ENCODE results near the gene PLSCR1. TPM values are rescaled to one million over a fixed set of nuclear protein-coding genes. Genes with fewer than 3 reads are reported as not detected.

PLSCR1 gene
- total RNA-seq, 1 experiment from 2014 or later: 58.1 TPM

DNA sequence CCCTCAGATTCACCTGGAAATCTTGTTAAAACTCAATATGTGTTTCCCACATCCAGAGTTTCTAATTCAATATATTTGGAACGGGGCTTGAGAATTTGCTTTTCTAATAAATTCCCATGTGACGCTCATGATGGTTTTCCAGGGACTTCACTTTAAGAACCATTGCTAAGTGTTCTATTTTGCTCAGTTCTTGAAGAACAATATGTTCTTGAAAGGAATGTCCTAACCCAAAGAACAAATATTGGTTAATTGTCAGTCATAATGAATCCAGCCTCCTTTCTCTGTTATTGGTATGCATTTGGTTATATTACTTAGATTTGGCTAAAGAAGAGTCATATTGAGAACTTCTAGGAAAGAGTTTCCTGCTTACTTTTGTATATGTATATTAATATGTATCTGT, 70.7 kb downstream of the PLSCR1 start:
- ChIA-PET CTCF (no interaction called here), POLR2A (no interaction called here)
- no peak for DNase-seq (ENCODE audit: low spot score)
- Mint-ChIP-seq H3K4me3 (no peak overlapping the region), H3K9me3 (peaks cover 11% of the 10 kb centered on the region), H3K36me3 (no peaks in the 10 kb centered on the region), H3K4me1 (peaks cover 11% of the 10 kb centered on the region), H3K27me3 (ENCODE audit: low read depth) (no peaks in the 10 kb centered on the region; the same call in 1 of the 2 replicates), H3K27ac (no peak overlapping the region)
- no peak for ATAC-seq
- TF ChIP-seq PRRX2 (CRISPR knock-in tag; IDR thresholded peaks at IDR 0.05) (no peak), SMAD3 (CRISPR knock-in tag; IDR thresholded peaks at IDR 0.05; ENCODE audit: borderline replicate concordance) (no peak), ZBTB21 (CRISPR knock-in tag; IDR thresholded peaks at IDR 0.05; ENCODE audit: borderline replicate concordance) (no peak)
- TF ChIP-seq, protein P1, sequence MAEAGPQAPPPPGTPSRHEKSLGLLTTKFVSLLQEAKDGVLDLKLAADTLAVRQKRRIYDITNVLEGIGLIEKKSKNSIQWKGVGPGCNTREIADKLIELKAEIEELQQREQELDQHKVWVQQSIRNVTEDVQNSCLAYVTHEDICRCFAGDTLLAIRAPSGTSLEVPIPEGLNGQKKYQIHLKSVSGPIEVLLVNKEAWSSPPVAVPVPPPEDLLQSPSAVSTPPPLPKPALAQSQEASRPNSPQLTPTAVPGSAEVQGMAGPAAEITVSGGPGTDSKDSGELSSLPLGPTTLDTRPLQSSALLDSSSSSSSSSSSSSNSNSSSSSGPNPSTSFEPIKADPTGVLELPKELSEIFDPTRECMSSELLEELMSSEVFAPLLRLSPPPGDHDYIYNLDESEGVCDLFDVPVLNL (CRISPR knock-in tag; IDR thresholded peaks at IDR 0.05; ENCODE audit: borderline replicate concordance, low read depth): no peak

- ChIA-PET POLR2A (no interaction called here), CTCF (no interaction called here)
- no peak for TF ChIP-seq RORB (CRISPR knock-in tag; IDR thresholded peaks at IDR 0.05)
- Mint-ChIP-seq H3K4me3 (no peak overlapping the region), H3K4me1 (peaks cover 15% of the 10 kb centered on the region), H3K27ac (no peak overlapping the region), H3K9me3 (peaks cover under 1% of the 10 kb centered on the region; the same call in 1 of the 2 replicates), H3K36me3 (no peaks in the 10 kb centered on the region), H3K27me3 (ENCODE audit: low read depth) (no peaks in the 10 kb centered on the region; the same call in 1 of the 2 replicates)
- ATAC-seq (no peak), DNase-seq (ENCODE audit: low spot score) (no peak)
These were observed 71.8 kb downstream of the PLSCR1 start for GRCh38 chr3:146472611-146473010.

GRCh38 chr3:146471012-146471411, 73.4 kb downstream of the PLSCR1 start:
- DNase-seq (ENCODE audit: low spot score) (no peak), ATAC-seq (no peak)
- H3K27ac Mint-ChIP-seq: no peak overlapping the region
- CTCF ChIA-PET: no interaction called here
- no peaks in the 10 kb centered on the region for H3K9me3 Mint-ChIP-seq
- H3K36me3 Mint-ChIP-seq: no peaks in the 10 kb centered on the region
- H3K4me1 Mint-ChIP-seq: peaks cover 15% of the 10 kb centered on the region
- H3K4me3 Mint-ChIP-seq: no peak overlapping the region
- POLR2A ChIA-PET: interaction anchor here (0.6 kb wide), 1 partner anchor 509 kb away, joined by 3 read pairs; no protein-coding TSS in a partner anchor
- H3K27me3 Mint-ChIP-seq (ENCODE audit: low read depth): no peaks in the 10 kb centered on the region; the same call in 1 of the 2 replicates
- no peak for TF ChIP-seq ZNF219 (CRISPR knock-in tag; IDR thresholded peaks at IDR 0.05; ENCODE audit: borderline replicate concordance)
- no peak for TF ChIP-seq CREM (CRISPR knock-in tag; IDR thresholded peaks at IDR 0.05)
- no peak for TF ChIP-seq NR2C2 (CRISPR knock-in tag; IDR thresholded peaks at IDR 0.05)
- no peak for TF ChIP-seq SMAD4 (CRISPR knock-in tag; IDR thresholded peaks at IDR 0.05)
- TF ChIP-seq, protein P2, sequence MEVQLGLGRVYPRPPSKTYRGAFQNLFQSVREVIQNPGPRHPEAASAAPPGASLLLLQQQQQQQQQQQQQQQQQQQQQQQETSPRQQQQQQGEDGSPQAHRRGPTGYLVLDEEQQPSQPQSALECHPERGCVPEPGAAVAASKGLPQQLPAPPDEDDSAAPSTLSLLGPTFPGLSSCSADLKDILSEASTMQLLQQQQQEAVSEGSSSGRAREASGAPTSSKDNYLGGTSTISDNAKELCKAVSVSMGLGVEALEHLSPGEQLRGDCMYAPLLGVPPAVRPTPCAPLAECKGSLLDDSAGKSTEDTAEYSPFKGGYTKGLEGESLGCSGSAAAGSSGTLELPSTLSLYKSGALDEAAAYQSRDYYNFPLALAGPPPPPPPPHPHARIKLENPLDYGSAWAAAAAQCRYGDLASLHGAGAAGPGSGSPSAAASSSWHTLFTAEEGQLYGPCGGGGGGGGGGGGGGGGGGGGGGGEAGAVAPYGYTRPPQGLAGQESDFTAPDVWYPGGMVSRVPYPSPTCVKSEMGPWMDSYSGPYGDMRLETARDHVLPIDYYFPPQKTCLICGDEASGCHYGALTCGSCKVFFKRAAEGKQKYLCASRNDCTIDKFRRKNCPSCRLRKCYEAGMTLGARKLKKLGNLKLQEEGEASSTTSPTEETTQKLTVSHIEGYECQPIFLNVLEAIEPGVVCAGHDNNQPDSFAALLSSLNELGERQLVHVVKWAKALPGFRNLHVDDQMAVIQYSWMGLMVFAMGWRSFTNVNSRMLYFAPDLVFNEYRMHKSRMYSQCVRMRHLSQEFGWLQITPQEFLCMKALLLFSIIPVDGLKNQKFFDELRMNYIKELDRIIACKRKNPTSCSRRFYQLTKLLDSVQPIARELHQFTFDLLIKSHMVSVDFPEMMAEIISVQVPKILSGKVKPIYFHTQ (CRISPR knock-in tag; IDR thresholded peaks at IDR 0.05): no peak
- no peak for TF ChIP-seq NR3C1 (CRISPR knock-in tag; conservative IDR thresholded peaks at IDR 0.05; ENCODE audit: low read depth)
- TF ChIP-seq FOXK1 (CRISPR knock-in tag; IDR thresholded peaks at IDR 0.05): no peak
- TF ChIP-seq, protein P3, sequence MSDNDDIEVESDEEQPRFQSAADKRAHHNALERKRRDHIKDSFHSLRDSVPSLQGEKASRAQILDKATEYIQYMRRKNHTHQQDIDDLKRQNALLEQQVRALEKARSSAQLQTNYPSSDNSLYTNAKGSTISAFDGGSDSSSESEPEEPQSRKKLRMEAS (CRISPR knock-in tag; IDR thresholded peaks at IDR 0.05): no peak
- no peak for TF ChIP-seq NFATC4 (CRISPR knock-in tag; IDR thresholded peaks at IDR 0.05)
- no peak for TF ChIP-seq FOXJ3 (CRISPR knock-in tag; IDR thresholded peaks at IDR 0.05; ENCODE audit: borderline replicate concordance)
- no peak for TF ChIP-seq EMX1 (CRISPR knock-in tag; IDR thresholded peaks at IDR 0.05)
- TF ChIP-seq, protein P4, sequence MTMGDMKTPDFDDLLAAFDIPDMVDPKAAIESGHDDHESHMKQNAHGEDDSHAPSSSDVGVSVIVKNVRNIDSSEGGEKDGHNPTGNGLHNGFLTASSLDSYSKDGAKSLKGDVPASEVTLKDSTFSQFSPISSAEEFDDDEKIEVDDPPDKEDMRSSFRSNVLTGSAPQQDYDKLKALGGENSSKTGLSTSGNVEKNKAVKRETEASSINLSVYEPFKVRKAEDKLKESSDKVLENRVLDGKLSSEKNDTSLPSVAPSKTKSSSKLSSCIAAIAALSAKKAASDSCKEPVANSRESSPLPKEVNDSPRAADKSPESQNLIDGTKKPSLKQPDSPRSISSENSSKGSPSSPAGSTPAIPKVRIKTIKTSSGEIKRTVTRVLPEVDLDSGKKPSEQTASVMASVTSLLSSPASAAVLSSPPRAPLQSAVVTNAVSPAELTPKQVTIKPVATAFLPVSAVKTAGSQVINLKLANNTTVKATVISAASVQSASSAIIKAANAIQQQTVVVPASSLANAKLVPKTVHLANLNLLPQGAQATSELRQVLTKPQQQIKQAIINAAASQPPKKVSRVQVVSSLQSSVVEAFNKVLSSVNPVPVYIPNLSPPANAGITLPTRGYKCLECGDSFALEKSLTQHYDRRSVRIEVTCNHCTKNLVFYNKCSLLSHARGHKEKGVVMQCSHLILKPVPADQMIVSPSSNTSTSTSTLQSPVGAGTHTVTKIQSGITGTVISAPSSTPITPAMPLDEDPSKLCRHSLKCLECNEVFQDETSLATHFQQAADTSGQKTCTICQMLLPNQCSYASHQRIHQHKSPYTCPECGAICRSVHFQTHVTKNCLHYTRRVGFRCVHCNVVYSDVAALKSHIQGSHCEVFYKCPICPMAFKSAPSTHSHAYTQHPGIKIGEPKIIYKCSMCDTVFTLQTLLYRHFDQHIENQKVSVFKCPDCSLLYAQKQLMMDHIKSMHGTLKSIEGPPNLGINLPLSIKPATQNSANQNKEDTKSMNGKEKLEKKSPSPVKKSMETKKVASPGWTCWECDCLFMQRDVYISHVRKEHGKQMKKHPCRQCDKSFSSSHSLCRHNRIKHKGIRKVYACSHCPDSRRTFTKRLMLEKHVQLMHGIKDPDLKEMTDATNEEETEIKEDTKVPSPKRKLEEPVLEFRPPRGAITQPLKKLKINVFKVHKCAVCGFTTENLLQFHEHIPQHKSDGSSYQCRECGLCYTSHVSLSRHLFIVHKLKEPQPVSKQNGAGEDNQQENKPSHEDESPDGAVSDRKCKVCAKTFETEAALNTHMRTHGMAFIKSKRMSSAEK (CRISPR knock-in tag; IDR thresholded peaks at IDR 0.05; ENCODE audit: borderline replicate concordance): no peak
- TF ChIP-seq, protein P5, sequence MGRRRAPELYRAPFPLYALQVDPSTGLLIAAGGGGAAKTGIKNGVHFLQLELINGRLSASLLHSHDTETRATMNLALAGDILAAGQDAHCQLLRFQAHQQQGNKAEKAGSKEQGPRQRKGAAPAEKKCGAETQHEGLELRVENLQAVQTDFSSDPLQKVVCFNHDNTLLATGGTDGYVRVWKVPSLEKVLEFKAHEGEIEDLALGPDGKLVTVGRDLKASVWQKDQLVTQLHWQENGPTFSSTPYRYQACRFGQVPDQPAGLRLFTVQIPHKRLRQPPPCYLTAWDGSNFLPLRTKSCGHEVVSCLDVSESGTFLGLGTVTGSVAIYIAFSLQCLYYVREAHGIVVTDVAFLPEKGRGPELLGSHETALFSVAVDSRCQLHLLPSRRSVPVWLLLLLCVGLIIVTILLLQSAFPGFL (CRISPR knock-in tag; IDR thresholded peaks at IDR 0.05; ENCODE audit: borderline replicate concordance): no peak
